GM20000 (cell line): Measurements from ENCODE around the gene GAB2.
A peak's percentile ranks its signal among the peaks of the same experiment; 100 is the strongest.

Experiments
- DNase-seq: peaks from one replicate; pipeline ENCODE4 v3.0.0; 2012; ENCODE audit warnings: low spot score
- TF ChIP-seq, protein P1 (sequence below): IDR thresholded peaks from 2 replicates; pipeline ENCODE4 v1.5.1; 2012; ENCODE audit warnings: mild to moderate bottlenecking, control low read depth; ENCODE audit errors: extremely low read depth, missing control alignments

GAB2 gene

DNA sequence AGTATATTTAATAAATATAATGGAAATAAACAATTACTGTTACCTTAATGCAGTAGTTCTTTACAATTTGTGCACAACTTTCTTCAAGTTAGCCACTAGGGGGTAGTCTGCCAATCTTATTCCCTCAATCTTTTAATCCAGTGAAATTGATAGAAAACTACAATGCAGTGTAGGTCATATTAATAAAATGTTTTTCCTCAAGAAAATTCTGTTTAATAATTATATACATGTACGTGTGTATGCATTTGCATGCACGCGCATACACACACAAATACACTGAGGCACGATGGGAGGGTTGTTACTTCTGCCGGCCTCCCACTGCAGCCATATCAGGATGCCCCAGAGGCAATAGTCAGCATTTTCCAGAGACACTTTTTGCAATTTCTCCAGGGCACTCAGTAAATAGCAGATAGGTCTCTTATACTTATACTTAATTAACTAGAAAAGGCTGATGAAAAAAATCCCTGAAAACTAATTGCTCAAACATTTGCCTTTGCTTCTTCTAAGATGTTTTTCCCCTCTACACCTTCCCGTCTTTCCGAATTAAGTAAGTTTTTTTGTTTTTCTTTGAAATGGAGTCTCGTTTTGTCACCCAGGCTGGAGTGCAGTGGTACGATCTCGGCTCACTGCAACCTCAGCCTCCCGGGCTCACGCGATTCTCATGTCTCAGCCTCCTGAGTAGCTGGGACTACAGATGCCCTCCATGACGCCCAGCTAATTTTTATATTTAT, 3.1 kb downstream of the GAB2 start:
- TF ChIP-seq, protein P1, sequence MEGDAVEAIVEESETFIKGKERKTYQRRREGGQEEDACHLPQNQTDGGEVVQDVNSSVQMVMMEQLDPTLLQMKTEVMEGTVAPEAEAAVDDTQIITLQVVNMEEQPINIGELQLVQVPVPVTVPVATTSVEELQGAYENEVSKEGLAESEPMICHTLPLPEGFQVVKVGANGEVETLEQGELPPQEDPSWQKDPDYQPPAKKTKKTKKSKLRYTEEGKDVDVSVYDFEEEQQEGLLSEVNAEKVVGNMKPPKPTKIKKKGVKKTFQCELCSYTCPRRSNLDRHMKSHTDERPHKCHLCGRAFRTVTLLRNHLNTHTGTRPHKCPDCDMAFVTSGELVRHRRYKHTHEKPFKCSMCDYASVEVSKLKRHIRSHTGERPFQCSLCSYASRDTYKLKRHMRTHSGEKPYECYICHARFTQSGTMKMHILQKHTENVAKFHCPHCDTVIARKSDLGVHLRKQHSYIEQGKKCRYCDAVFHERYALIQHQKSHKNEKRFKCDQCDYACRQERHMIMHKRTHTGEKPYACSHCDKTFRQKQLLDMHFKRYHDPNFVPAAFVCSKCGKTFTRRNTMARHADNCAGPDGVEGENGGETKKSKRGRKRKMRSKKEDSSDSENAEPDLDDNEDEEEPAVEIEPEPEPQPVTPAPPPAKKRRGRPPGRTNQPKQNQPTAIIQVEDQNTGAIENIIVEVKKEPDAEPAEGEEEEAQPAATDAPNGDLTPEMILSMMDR, result no peak
- peak; percentile 37 for DNase-seq

DNA sequence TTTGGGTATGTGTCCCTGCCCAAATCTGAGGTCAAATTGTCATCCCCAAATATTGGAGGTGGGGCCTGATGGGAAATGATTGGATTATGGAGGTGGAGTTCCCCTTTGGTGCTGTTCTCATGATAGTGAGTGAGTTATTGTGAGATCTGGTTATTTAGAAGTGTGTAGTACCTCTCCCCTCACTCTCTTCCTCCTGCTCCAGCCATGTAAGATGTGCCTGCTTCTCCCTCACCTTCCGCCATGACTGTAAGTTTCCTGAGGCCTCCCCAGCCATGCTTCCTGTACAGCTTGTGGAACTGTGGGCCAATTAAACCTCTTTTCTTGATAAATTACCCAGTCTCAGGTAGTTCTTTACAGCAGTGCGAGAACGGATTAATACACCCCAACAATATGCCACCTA, 9.0 kb downstream of the GAB2 start:
- no peak for DNase-seq
- TF ChIP-seq, protein P1, result no peak

DNA sequence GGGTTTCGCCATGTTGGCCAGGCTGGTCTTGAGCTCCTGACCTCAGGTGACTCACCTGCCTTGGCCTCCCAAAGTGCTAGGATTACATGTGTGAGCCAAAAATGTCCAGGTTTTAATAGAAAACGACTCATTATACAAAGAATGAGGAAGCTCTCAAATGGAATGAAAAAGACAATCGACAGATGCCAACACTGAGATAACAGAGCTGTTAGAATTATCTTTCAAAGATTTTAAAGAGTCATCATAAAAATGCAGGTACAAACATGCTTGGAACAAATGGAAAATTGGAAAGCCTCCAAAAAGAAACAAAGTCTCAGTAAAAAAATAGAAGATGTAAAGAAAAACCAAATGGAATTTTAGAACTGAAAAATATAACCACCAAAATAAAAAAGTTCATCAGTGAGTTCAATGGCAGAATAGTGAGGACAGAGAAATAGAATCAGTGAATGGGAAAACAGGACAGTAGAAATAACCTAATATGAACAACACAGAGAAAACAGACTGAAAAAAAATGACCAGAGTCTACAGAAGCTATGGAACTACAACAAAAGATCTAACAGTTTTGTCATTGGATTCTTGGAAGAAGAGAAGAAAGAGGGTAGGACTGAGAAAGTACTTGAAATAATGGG, 10.9 kb downstream of the GAB2 start:
- TF ChIP-seq, protein P1, result no peak
- DNase-seq, result no peak

DNA sequence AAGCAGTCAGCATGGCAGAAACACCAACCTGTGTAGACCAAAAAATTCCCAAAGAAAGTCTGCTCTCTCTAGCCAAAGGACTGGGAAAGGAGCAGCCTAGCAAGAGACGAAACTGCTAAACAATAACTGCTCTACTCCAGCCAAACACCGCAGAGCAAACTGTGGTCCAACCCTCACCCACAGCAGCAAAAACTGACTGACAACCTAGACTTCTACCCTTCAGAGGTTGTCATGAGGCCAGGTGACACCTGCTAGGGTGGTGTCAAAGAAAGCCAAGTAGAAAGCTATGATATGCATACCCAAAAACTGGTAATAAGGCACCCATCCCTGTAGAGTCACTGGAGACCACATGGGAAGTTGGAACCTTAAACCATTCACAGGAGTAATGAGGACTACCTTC, 11.8 kb downstream of the GAB2 start:
- TF ChIP-seq, protein P1, result no peak
- no peak for DNase-seq

DNA sequence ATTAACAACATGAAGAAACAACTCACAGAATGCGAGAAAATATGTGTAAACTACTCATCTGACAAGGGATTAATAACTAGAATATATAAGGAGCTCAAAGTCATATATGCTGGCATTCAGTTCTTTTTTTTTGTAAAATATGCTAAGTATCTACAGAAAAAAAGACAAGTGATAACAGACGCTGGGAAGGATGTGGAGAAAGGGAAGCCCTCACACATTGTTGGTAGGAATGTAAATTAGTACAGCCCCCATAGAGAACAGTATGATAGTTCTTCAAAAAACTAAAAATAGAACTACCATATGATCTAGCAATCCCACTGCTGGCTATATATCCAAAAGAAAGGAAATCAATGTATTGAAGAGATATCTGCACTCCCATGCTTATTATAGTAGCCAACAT, 13.8 kb downstream of the GAB2 start:
- no peak for DNase-seq
- TF ChIP-seq, protein P1, result no peak

DNA sequence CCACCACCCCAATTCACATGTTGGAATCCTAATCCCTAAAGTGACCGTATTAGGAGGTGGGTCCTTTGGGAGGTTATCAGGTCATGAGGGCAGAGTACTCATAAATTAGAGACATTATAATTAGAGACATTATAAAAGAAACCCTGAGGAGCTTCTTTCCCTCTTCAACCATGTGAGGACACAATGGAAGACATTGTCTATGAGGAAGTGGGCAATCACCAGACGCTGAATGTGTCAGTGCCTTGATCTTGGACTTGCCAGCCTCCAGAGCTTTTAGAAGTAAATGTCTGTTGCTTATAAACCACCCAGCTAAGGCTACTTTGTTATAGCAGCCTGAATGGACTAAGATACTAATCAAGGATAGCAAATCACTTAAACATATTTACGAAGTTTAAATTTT, 14.8 kb downstream of the GAB2 start:
- no peak for DNase-seq
- TF ChIP-seq, protein P1, result no peak

DNA sequence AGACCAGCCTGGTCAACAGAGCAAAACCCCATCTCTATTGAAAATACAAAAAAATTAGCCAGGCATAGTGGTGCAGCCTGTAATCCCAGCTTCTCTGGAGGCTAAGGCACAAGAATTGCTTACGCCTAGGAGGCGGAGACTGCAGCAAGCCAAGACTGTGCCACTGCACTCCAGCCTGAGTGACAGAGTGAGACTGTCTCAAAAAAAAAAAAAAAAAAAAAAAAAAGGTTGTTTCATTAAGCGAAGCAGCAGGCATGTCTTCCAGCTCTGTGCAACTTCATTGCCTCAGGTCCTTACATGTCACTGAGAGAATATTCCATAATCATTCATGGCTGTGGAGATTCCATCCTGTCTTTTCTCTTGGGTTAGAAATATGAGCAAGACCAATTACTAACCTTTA, 16.9 kb downstream of the GAB2 start:
- no peak for DNase-seq
- TF ChIP-seq, protein P1, result no peak
